DMS 273 (cell line): ENCODE results near the gene IGSF21.

Source experiments
- DNase-seq: peaks from one replicate; lab custom pipeline; 2025; ENCODE audit not compliant: unreplicated experiment; lab: John Stamatoyannopoulos, UW

The IGSF21 gene

DNA sequence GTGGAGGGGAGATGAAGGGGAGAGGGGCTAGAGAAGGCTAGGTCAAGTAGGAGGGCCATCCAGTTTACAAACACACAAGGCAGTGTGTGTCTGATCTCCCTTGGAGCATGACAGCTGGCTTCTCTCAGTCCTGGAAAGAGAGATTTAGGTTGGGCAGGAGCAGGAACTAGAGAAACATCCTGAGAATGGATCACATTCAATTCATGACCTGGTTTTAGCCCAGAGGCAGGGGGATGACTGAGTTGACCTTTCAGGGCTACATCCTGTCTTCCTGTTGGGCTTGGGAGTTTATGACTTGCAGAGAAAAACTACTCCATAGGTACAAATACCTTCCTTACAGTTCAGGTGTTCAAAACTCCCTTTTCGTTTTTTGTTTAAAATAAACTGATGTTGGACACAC is 97.0 kb downstream of the IGSF21 start:
- DNase-seq = no peak

DNA sequence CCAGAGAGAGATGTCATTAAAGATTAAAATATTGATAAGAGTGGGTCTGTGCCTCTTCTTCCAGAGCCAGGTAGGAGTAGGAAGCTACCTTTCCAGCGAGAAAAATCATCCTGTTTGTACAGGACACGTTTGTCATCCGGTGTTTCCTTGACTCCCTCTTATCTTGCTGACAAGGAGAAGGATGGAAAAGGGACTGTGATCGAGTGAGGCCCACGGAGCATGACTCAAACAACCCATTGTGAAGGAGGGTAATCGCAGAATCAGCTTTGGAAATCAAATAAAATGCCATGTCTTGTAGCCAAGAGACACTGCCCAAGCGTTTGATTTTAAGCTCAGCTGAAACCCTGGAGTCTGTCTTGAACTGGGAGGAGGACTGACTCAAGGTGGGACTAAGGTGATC is 97.7 kb downstream of the IGSF21 start:
- DNase-seq = no peak

DNA sequence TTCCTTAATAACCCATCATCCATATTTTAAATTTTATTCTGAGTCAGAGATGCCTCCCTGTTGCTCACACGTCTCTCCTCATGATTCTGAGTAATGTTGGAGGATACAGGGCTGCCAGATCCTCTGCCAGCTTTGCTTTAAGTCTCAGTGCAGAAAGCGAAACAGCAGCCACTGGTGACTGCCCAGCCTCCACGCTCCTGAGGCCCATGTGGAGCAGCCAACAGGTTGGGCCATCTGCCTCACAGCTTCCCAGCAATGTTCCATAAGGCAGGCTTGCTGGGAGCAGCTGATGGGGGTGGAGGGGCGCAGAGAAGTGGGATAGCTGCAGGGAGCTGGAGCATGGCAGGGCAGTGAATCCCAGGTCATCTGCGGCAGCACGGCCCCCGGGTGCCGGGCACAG is 104.2 kb downstream of the IGSF21 start:
- DNase-seq = peak; percentile 95

DNA sequence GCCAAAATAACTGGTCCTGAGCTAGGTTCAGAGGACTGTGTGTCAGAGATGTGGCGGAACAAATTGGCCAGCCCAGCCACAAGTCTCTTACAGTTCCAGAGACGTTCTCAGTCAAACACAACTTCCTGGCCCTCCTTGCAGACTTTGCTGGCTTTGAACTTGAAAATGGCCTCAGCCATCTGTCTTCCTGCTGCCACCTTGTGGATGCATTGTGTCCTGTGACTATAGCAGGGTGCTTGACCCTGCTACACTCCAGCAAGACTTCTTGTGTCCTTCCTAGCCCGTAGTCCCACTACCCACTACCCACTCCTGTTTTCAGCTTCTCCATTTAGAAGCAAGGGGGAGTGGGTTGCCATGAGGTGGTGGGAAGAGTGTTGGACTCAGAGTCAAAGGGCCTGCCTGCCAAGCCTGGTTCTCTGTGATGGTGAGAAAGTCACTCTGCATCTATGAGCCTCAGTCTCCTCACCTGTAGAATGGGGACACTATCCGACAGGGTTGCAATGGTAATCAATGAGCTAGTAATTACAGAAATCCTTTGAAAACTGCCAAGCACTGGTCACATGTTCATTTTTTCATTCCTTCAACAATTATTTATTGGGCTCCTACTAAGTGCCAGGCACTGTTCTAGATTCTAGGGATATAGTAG is 109.9 kb downstream of the IGSF21 start:
- peak; percentile 78 for DNase-seq

DNA sequence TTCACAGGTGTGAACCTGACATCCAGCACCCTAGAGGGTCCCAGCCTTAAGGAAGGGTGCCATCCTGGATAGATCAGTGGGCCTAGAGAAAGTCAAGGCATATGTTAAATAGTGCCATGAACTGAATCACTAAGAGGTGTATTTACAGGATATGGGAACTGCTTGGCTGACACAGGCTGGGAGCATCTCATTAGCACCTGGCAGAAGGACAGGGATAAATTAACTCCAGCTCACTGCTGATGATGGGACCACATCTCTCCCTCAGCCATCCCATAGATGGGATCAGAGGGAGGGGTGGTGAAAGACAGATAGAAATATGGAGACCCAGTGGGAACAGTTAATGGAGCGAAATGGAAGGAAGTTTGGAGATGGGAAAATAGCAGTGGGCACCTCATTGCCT is 122.0 kb downstream of the IGSF21 start:
- no peak for DNase-seq

DNA sequence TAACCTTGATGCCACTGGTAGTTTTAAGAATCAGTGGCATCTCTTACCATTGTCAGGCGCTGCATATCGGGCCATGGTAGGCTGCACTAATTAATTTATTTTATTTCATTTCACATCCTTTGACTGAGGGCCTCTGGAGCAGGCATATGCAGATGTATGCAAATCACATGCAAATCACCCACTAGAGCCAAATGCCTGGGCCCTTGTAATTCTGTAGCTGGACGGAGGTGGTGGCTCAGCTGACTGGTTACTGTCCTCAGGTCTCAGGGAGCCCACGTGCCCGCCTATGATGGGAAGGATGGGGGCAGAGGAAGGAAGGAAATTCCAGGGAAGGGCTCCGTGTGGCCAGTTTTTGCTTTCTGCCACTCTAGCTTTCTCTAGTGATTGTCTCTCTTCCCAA is 122.7 kb downstream of the IGSF21 start:
- no peak for DNase-seq

DNA sequence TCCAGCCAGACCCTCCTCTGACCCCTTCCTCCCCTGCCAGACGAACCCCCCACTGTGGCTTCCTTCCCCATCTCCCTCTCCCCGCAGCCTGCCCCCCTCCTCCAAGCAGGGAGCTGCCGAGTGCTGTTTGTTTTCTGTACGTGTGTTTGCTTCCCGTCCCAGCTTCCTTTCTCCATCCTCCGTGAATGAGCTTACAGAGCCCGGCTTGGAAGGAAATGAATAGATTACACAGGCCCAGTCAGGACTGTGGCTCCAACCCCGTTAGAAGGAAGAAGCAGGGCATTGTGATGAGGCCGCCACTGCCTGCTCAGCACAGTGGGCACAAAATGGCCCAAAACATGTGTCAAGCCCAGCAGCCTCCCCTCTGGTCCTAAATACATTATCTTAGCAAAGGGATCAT is 123.2 kb downstream of the IGSF21 start:
- DNase-seq = no peak

DNA sequence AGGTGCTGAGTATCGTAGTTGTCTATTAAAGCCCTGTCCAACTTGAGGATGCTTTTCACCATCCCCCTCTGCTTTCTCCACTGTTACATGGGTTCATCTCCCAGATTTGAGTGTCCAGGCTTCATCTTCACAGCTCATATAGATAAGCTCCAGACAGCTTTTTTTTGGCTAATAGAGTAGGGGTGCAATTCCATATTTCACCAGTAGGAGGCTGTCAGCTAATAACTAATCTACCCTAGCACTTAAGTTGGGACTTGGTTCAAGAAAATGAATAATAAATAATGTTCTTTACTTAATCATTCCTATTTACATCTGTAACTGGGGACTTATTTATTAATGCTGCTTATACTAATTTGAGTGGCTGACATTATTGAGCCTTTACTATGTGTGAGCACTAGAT is 124.5 kb downstream of the IGSF21 start:
- DNase-seq = peak; percentile 28

DNA sequence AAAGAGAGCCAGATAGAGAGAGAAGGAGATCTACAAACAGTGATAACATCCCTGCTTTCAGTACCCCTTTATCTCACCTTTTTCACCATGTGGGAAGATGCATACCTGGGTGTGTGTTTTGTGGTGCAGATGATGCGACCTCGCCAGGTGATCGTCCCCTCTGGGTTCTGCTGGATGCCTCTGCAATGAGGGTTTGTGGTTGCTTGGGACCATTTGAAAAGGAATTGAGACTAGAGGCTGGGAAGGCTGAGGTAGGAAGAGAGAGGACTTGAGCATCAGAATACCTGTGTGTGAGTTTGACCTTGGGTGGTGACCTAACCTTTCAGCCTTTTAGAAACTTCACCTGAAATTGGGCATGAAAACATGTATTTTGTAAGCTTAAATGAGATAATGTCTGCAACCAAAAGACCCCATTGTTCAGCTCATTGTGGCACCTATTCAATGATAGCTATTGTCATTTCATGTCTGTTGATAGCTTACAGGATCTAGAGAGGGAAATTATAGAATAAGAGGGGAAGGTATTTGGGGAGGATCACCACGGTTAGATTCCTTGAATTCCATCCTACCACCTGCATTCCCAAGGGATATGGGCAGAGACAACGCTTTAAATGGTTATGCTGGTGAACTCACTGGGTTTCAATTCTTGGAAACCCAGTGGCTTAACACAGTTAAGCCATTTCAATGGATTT is 125.7 kb downstream of the IGSF21 start:
- DNase-seq = no peak

DNA sequence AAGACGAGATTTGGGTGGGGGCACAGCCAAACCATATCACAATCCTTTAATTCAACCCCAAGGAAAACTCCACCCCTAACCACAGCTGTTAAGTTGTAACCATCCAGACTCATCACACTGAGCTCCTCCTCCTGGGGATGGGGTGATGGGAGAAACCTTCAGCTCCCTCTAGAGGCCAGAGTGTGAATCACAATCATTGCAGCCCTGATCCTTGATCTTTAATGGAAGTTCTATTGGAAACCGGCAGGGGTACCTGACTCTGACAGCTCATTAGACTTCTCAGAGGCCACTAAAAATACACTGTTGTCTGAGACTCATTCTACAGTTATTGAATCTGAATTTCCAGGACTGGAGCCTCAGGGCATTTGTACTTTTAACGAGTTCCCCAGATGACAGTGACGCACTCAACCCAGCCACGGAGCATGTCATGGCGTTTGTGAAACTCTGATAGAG is 127.2 kb downstream of the IGSF21 start:
- peak; percentile 91 for DNase-seq

DNA sequence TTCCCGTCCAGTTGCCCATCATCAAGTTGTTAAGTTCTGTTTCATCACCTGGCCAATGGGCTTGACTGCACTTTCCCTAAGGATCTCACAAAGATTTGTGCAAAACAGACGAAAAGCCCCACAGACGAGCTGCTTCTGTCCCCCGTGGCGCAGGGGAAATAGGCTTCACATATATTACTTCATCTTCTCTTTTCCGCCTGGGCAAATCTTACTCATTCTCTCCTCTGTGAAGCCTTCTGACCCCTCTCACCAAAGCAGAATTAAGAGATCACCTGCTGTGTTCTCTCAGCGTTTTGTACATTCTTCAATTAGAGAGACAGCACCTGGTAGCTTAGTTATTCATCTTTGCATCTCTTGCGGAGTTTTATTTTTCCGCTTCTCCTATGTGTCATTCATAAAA is 129.8 kb downstream of the IGSF21 start:
- DNase-seq = no peak

DNA sequence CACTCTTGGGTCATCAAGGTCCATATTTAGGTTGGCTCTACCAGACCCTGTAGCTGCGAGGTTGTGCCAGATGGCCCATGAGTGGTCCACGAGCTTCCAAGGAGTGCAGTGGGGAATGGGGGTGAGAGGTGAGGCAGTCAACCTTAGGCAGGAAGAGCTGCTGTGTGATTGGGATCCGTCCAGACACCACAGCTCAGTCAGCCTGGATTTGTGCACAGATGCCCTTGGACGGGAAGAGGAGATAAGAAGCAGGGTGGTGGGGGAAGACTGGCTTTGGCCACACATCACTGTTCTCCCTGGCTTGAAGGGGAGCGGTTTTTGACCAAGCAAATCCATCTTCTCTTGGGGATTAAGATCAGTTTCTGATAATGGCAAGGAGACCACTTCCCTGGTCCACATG is 130.6 kb downstream of the IGSF21 start:
- peak; percentile 41 for DNase-seq

DNA sequence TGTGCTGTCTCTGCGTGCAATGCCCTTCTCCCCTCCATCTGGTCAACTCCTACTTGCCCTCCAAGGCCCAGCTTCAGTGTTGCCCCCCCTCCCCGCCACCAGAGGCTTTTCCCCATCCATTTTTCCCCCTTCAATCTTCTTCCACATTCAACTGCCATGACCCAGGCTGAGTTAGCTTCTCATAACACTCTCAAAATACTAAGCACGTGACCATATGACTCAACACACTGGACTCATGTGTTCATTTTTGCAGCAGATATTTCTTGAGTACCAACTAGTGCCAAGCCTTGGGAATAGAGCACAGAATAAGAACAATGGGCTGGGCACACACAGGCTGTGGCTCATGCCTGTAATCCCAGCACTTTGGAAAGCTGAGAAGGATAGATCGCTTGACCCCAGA is 132.1 kb downstream of the IGSF21 start:
- no peak for DNase-seq

DNA sequence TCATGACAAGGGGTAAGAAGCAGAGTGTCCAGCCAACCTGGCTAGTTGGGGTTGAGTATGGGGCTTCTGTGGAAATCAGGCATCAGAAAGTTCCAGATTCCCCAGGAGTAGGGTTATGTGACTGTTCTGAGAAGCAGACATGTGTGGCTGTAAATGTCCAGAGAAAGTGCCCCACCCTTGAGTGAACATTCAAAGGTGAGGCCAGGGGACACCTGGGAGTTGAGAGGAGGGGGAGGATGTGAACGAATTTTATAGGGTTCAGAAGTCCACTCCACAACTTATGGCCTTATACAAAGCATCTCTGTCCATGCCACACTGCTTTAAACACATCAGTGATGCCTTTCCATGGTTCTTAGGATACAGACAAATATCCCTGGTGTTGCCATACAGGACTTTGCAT is 133.3 kb downstream of the IGSF21 start:
- DNase-seq = no peak

DNA sequence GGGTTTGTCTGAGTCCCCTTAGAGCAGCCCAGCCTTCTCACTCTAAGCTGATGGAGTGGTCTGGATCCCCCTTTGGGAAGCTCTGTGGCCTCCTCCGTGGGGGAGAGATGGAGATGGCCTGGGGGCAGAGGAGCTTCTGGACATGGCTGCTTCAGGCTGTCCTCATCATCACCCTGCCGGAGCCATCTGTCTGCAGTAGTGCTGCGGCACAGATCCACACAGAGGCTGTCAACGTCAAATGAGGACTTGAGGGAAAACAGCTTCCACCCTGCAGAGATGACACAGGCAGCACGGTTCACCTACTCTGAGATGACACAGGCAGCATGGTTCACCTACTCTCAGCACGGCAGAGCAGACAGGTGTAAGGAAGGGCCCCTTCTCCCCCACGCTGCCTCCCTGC is 134.3 kb downstream of the IGSF21 start:
- DNase-seq = no peak

DNA sequence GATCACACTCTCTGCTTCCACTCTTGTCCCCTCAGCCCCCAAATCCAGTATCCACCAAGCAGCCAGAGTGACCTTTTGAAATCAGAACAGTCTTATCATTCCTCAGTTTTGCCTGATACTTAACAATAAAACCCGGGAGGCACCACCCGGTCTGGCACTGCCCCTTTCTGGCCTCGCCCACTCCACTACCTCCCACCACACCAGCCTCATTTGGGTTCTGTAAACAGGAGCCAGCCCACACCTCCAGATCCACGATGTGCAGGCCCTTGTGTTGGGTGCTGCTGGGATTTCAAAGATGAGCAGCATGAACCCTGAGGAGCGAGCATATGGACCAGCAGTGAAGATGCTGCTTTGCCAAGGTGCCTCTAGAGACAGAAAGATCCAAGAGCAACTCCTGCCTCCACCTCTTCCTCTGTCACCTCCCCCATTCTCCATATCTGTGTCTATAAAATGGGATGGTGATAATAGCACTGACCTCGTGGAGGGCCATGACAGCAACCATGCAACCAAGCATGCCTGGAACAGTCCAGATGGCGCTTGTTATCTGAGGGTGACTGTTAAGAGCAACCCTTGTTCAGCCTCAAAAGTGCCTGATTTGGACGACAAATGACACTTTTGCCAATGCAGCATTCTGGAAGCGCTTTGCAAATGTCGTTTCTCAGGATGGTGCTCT is 136.0 kb downstream of the IGSF21 start:
- no peak for DNase-seq

DNA sequence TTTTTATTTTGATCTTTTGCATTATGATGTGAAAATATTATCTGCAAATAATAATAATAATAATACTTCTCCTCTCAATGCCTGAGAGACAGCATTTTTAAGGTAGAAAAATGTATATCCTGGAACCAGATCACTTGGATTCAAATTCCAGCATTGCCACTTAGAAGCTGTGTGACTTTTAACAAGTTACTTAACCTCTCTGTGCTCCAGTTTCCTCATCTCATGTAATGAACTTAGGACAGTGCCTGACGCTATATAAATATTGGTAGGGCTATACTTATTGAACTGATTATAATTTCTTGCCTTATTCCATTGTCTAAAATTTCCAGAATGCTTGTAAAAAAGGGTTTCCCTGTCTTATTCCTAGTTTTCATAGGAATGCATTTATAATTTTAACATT is 137.2 kb downstream of the IGSF21 start:
- DNase-seq = no peak

DNA sequence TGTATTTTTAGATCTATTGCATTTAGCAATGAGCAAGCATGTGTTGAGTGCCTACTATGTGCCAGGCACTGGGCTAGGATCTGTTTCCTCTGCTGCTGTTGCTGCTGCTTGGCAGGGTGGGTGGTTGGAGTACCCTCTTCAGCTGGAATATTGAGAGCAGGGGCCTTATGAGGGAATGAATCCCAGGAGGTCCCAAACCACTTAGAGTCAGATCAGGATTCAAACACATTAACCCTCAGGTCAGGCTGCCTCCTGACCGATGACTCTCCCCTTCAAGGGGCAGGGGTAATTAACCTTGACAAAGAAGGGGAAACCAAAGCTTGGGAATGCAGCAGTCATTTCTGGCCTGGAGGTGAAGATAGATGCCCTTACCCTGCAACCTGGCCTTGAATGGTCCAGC is 138.0 kb downstream of the IGSF21 start:
- DNase-seq = no peak

DNA sequence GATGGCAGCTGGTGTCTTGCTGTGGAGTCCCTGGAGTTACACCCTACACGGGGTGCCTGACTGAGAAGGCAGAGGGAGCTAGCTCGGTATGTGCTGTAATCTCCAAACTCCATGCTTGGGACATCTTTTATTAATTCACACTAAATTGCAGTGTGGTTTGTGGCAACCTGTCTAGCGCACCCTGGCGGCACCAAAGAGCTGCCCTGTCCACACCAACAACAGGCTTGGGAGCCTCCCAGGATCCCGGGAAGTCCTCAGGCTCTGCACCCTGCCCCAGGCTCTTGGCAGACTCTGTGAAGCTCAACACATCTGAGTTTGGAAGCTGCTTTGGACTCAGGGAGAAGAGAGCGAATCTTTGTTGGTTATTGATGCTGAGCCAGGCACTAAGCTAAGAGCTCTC is 138.9 kb downstream of the IGSF21 start:
- DNase-seq = no peak

DNA sequence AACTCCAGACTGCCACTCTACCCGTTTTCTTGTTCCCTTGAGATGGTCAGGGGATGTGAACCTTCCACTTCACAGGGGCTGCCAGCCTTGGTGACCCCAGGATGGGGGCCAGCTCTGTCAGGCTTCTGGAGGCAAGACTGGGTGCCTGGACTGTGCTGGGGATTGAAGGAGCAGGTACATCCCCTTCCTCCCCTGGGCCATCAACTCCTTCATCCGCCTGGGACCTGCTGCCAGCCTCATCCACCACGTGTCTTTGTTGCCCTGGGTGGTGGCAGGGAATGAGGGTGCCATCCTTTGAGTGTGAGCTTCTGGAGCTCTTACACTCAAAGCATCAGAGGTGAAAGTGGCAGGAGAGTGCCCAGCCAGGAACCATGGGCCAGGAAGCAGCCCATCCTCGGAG is 139.6 kb downstream of the IGSF21 start:
- no peak for DNase-seq

DNA sequence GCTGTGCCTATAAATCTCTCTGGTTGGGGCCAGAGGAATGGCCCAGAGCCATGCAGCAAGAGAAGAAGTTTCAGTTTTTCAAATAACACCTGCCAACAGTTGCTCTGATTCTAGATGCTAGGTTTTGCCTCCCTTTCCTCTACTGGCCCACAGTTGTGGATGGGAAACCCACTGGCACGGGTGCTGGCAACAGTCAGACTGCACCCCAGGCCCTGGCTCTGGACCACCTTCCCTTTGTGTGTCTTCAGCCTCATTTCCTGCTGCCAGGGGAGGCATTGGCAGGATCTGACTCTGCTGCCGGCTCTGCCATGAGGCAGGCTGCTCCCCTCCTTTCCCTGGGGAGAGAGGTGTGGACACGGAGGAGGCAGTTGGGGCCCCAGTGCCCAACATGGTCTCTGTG is 142.0 kb downstream of the IGSF21 start:
- peak; percentile 49 for DNase-seq

DNA sequence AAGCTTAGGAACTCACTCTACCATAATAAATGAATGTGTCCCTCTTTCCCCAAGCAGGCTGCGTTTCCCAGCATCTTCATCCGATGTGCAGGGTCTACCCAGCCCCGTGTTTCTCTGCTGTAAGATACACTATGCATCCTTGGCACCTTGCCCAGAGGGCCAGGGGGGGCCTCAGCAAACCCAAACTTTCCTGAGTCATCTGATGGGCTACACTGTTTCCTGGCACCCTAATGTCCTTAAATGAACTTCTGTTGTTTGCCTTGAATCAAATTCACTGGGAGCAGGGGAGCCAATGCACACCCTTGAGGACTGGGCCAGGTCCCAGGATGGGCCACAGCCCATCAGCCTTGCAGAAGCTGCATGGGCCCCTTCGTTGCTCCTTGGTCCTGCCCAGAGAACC is 145.5 kb downstream of the IGSF21 start:
- DNase-seq = peak; percentile 61
